Thyroid gland (tissue), 4 donors: Measurements from ENCODE around the gene DOK4. TPM values are rescaled to one million over a fixed set of nuclear protein-coding genes. Genes with fewer than 3 reads are reported as not detected.

Source experiments
- DNase-seq, 2 donors: peaks; one replicate each; pipeline ENCODE4 v3.0.0-alpha.2; 2019
- H3K27ac ChIP-seq, 3 donors: fragments of 200-600 bp; sonication (generic); 1 replicate in 2 of 3; 2 replicates in 1 of 3; pipeline ENCODE4 v1.5.1; 2016 to 2019; ENCODE audit warnings: mild to moderate bottlenecking in 1 of 3, moderate library complexity in 1 of 3
- H3K27me3 ChIP-seq: fragments of 200-600 bp; sonication (generic); one replicate; pipeline ENCODE4 v1.5.1; 2019
- H3K36me3 ChIP-seq, 2 donors: fragments of 200-600 bp; sonication (generic); one replicate each; pipeline ENCODE4 v1.5.1; 2016 to 2019
- H3K4me1 ChIP-seq, 2 donors: fragments of 200-600 bp; sonication (generic); one replicate each; pipeline ENCODE4 v1.5.1; 2017 to 2019
- H3K4me3 ChIP-seq, 3 donors: fragments of 200-600 bp; sonication (generic); replicated peaks in 1 of 3; 1 replicate in 2 of 3; 2 replicates in 1 of 3; pipeline ENCODE4 v1.5.1; 2016; ENCODE audit warnings: mild to moderate bottlenecking in 1 of 3
- H3K9me3 ChIP-seq: fragments of 200-600 bp; sonication (generic); one replicate; pipeline ENCODE4 v1.5.1; 2017
- POLR2A ChIP-seq, 2 donors: fragments of 450-650 bp; IDR thresholded peaks; one replicate each; pipeline ENCODE4 v1.6.1; 2017; ENCODE audit warnings: antibody characterized with exemption in 2 of 2, mild to moderate bottlenecking in 2 of 2, moderate library complexity in 1 of 2
- WGBS, 2 donors: methylation state at CpG; one replicate each; pipeline ENCODE4 v1.1.5; 2017; 5-methylcytosine and 5-hydroxymethylcytosine counted together
- intact Hi-C: fragments of 100-400 bp; cut with DNase I; formaldehyde crosslinking; loops from one replicate; pipeline ENCODE4 v1.15.1; 2023
- total RNA-seq, 4 donors: library from RNA; depleted of rRNA; stranded (reverse); fragments of >200 nt; gene quantifications; one replicate each; pipeline ENCODE4 v1.2.3, GENCODE V29; 2016
- TF ChIP-seq, protein P1 (sequence below), 6 experiments: fragments of 200-600 bp in 3 of 6; fragments of 450-650 bp in 3 of 6; sonication (generic) in 3 of 6; IDR thresholded peaks; one replicate each; pipeline ENCODE4 v1.5.1; 2016 to 2019; ENCODE audit warnings: antibody characterized with exemption in 6 of 6, mild to moderate bottlenecking in 2 of 6, inconsistent platforms in 1 of 6, moderate library complexity in 1 of 6

DOK4 gene
- total RNA-seq, 4 donors from 2014 or later = 9.1 to 27.3 (median 13.3) TPM

- Histone ChIP-seq H3K4me1 (peaks cover 0 to 31% of the 10 kb centered on the region in 2 donors), H3K9me3 (no peaks in the 10 kb centered on the region), H3K36me3 (peaks cover 6 to 10% of the 10 kb centered on the region in 2 donors), H3K27ac (no peak overlapping the region), H3K27me3 (no peaks in the 10 kb centered on the region), H3K4me3 (no peak overlapping the region)
- peak; percentile 54 to 75 for DNase-seq
- intact Hi-C loops = no loop called here
- no peak for TF ChIP-seq POLR2A (IDR thresholded peaks at IDR 0.05)
- TF ChIP-seq, protein P1, sequence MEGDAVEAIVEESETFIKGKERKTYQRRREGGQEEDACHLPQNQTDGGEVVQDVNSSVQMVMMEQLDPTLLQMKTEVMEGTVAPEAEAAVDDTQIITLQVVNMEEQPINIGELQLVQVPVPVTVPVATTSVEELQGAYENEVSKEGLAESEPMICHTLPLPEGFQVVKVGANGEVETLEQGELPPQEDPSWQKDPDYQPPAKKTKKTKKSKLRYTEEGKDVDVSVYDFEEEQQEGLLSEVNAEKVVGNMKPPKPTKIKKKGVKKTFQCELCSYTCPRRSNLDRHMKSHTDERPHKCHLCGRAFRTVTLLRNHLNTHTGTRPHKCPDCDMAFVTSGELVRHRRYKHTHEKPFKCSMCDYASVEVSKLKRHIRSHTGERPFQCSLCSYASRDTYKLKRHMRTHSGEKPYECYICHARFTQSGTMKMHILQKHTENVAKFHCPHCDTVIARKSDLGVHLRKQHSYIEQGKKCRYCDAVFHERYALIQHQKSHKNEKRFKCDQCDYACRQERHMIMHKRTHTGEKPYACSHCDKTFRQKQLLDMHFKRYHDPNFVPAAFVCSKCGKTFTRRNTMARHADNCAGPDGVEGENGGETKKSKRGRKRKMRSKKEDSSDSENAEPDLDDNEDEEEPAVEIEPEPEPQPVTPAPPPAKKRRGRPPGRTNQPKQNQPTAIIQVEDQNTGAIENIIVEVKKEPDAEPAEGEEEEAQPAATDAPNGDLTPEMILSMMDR (IDR thresholded peaks at IDR 0.05) = no peak
- 31 to 52% methylated on average over 8 to 9 of the region's 9 CpGs for WGBS, 2 donors
Observed at GRCh38 chr16:57477531-57478202, 8.6 kb downstream of the DOK4 start.

DNA sequence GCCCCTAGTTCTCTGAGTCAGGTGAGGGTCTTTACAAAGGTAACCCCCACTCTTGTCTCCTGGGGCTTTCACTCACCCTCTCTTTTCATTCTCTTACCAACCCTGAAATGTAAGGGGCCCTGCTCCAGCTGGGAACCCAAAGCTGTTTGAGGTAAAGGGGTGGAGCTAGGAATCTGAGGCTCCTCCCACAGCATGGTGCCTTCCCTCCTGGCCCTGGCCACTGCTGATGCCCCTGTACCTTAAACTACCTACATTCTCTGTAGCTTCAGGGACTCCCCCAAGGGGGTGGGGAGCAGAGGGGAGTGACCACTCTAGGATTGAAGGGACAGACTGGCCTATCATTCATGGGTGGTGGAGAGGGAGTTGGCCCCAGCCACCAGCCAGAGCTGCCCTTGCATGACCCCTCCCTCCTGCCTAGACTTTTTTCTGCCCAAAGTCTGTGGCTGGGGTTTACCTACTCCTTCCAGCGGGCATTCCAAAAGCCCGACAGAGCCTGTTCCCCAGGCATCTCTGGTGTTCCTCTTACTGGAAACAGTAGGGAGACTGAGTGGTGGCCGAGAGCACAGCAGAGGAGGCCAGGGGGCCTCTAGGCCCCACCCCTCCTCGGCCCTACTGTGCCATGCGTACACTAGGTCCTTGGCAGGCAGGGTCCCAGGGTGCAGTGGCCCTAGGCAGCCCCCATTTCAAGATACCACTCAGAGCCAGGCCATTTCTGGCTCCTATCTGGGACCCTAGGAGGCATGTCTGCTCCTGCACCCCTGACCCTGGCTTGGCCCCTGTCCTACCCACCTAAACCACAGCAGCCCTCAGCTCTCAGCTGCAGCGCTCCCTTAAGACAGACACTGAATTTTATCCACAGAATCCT lies 9.5 kb downstream of the DOK4 start:
- H3K27me3 ChIP-seq = no peaks in the 10 kb centered on the region
- intact Hi-C loops = no loop called here
- no peak for DNase-seq
- H3K27ac ChIP-seq = no peak overlapping the region
- 86 to 89% methylated on average over 5 to 6 of the region's 6 CpGs for WGBS, 2 donors
- no peaks in the 10 kb centered on the region for H3K9me3 ChIP-seq
- H3K36me3 ChIP-seq = peaks cover 10 to 19% of the 10 kb centered on the region in 2 donors
- H3K4me1 ChIP-seq = peaks cover 0 to 31% of the 10 kb centered on the region in 2 donors
- no peak overlapping the region for H3K4me3 ChIP-seq
- TF ChIP-seq, protein P1 (IDR thresholded peaks at IDR 0.05) = no peak
- TF ChIP-seq POLR2A (IDR thresholded peaks at IDR 0.05) = no peak

DNA sequence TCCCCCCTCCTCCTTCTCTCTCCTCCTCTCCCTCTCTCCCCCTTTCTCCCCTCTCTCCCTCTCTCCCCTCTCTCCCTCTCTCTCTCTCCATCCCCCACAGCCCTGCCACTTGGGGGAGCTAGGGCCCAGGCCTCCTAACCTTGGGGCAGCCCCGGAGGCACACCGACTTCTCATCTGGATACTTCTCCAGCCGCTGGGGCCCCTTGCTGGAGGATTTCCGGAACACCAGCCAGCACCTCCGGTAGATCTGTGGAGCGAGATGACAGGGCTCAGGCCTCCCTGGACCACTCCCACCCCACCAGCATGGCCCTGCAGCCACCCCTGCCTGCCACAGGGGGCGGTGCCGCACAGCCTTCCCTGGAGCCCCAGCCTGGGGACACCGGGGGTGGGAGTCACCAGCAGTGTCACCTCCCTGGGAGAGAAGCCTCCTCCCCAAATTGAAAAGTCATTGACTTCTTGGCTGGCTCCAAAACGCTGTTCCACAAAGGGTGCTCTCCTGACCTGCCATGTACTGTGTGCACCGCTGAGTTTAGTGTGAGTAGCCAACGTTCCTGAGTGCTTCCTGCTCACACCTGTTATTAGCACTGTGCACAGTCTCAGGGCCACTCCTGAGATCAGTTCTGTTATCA lies 10.5 kb downstream of the DOK4 start:
- no peak overlapping the region for H3K27ac ChIP-seq
- peaks cover 0 to 34% of the 10 kb centered on the region in 2 donors for H3K4me1 ChIP-seq

DNA sequence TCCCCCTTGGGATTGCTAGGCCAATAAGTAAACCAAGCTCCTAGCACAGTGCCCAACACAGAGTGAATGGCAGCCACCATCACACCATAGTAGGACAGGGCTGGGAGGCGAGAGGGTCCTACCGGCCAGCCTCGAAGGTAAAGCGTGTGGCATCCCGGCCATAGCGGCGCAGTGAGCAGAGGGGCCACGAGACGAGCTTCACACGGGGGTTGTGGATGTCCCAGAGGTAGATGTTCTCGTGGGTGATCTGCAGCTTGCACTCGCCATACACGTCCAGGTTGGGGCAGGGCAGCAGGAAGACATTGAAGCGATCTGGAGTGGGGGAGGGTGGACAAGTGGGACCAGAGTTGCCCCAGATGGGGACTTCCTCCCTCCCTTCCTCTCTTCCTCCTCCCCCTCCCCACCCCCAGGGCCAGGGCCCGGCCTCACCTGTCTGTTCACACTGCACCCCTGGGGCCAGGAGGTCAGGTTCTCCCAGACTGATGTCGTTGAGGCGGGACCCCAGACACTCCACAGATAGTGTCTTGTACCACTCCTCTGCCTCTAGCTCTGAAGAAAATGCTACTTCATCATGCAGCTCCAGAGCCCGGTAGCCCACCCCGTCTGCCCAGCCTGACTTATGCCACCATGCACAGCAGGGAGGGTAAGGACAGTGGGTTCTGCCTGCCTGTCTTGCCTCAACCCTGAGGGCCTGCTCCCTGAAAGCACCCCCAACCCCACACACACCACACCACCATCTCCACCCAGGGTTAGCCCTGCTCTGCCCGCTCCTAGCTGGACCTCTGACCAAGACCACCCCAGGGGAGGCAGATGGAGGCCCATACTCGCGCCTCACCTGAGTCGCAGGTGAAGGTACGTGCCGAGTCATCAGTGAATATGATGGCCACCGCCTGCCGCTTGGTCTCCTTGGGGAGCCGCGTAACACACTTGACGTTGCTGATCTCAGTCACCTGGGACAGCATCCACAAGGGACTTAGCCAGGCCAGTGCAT lies 11.3 kb downstream of the DOK4 start:
- intact Hi-C loops = no loop called here
- peaks cover 26 to 32% of the 10 kb centered on the region in 2 donors for H3K36me3 ChIP-seq
- H3K4me3 ChIP-seq = no peak overlapping the region
- no peaks in the 10 kb centered on the region for H3K9me3 ChIP-seq
- TF ChIP-seq, protein P1 (IDR thresholded peaks at IDR 0.05) = no peak
- TF ChIP-seq POLR2A (IDR thresholded peaks at IDR 0.05) = no peak
- H3K27ac ChIP-seq = no peak overlapping the region
- WGBS, 2 donors = 81 to 88% methylated on average over 28 to 30 of the region's 30 CpGs
- no peaks in the 10 kb centered on the region for H3K27me3 ChIP-seq
- DNase-seq = no peak
- peaks cover 0 to 42% of the 10 kb centered on the region in 2 donors for H3K4me1 ChIP-seq

More for the DNA sequence above, 10.5 kb downstream of the DOK4 start:
- TF ChIP-seq, protein P1 (IDR thresholded peaks at IDR 0.05) = peak in 3 of 6 experiments; percentile 21 to 51 (median 39)
- TF ChIP-seq POLR2A (IDR thresholded peaks at IDR 0.05) = no peak
- Histone ChIP-seq H3K27me3 (no peaks in the 10 kb centered on the region), H3K4me3 (no peak overlapping the region), H3K9me3 (no peaks in the 10 kb centered on the region), H3K36me3 (peaks cover 18 to 24% of the 10 kb centered on the region in 2 donors)
- intact Hi-C loops = no loop called here
- peak; percentile 26 to 38 for DNase-seq
- WGBS, 2 donors = 15 to 23% methylated on average over 7 to 9 of the region's 12 CpGs
